ENCODE results near the gene LENG1.

Gene LENG1

GRCh38 chr19:54141356-54141755 is 18.2 kb downstream of the LENG1 start:
- no peak overlapping the region for H3K4me3 ChIP-seq (replicated peaks in 1 of 2; ENCODE audit: low read depth in 2 of 2, low read length in 2 of 2)
- no peak for TF ChIP-seq CTCF (IDR thresholded peaks at IDR 0.05; ENCODE audit: low read depth, low read length)
- DNase-seq (ENCODE audit: low read depth in 2 of 2) = no peak

- TF ChIP-seq CTCF (IDR thresholded peaks at IDR 0.05; ENCODE audit: low read depth, low read length) = peak; percentile 6
- DNase-seq (ENCODE audit: low read depth in 2 of 2) = peak in 1 of 2 donors; percentile 9
- H3K4me3 ChIP-seq (replicated peaks in 1 of 2; ENCODE audit: low read depth in 2 of 2, low read length in 2 of 2) = peak overlapping the region; percentile 67 to 85
Measured at GRCh38 chr19:54138489-54139256, 20.8 kb downstream of the LENG1 start.

GRCh38 chr19:54137699-54138488 is 21.6 kb downstream of the LENG1 start, which contains the start of gene CNOT3:
TSS of gene CNOT3 (plus strand) at chr19:54137762. CDS start at chr19:54142979, 5,217 bp downstream.
- H3K4me3 ChIP-seq (replicated peaks in 1 of 2; ENCODE audit: low read depth in 2 of 2, low read length in 2 of 2) = peak within 1 kb of the TSS; percentile 67 to 85
- TF ChIP-seq CTCF (IDR thresholded peaks at IDR 0.05; ENCODE audit: low read depth, low read length) = no peak
- DNase-seq (ENCODE audit: low read depth in 2 of 2) = no peak

GRCh38 chr19:54136864-54137698 is 22.4 kb downstream of the LENG1 start:
- peak overlapping the region; percentile 67 to 85 for H3K4me3 ChIP-seq (replicated peaks in 1 of 2; ENCODE audit: low read depth in 2 of 2, low read length in 2 of 2)
- no peak for TF ChIP-seq CTCF (IDR thresholded peaks at IDR 0.05; ENCODE audit: low read depth, low read length)
- DNase-seq (ENCODE audit: low read depth in 2 of 2) = peak; percentile 100

- no peak for TF ChIP-seq CTCF (IDR thresholded peaks at IDR 0.05; ENCODE audit: low read depth, low read length)
- DNase-seq (ENCODE audit: low read depth in 2 of 2) = peak; percentile 8 to 31
Measured at GRCh38 chr19:54136086-54136863, 23.2 kb downstream of the LENG1 start.

More at GRCh38 chr19:54136086-54136863, 23.2 kb downstream of the LENG1 start:
- H3K4me3 ChIP-seq (replicated peaks in 1 of 2; ENCODE audit: low read depth in 2 of 2, low read length in 2 of 2) = peak overlapping the region; percentile 49 to 62
